Coronary artery (tissue), 2 donors: ENCODE measurements around the gene RITA1.
A peak's percentile ranks its signal among the peaks of the same experiment; 100 is the strongest.
"Not testable (repeated sequence)": the region's sequence is repeated elsewhere in the genome, so short reads cannot be mapped to it uniquely, and the experiment has no call there.

Experiments used
- DNase-seq: peaks from one replicate; pipeline ENCODE4 v3.0.0-alpha.2; 2017; ENCODE audit warnings: low spot score
- H3K27ac ChIP-seq, 2 donors: fragments of 200-600 bp; sonication (generic); one replicate each; pipeline ENCODE4 v1.5.1; 2016 to 2019
- H3K4me3 ChIP-seq: fragments of 200-600 bp; sonication (generic); 2 replicates; pipeline ENCODE4 v1.5.1; 2016; ENCODE audit warnings: mild to moderate bottlenecking, moderate library complexity
- TF ChIP-seq, protein P1 (sequence below): fragments of 200-600 bp; sonication (generic); IDR thresholded peaks from one replicate; pipeline ENCODE4 v1.5.1; 2019; ENCODE audit warnings: antibody characterized with exemption

Gene RITA1

DNA sequence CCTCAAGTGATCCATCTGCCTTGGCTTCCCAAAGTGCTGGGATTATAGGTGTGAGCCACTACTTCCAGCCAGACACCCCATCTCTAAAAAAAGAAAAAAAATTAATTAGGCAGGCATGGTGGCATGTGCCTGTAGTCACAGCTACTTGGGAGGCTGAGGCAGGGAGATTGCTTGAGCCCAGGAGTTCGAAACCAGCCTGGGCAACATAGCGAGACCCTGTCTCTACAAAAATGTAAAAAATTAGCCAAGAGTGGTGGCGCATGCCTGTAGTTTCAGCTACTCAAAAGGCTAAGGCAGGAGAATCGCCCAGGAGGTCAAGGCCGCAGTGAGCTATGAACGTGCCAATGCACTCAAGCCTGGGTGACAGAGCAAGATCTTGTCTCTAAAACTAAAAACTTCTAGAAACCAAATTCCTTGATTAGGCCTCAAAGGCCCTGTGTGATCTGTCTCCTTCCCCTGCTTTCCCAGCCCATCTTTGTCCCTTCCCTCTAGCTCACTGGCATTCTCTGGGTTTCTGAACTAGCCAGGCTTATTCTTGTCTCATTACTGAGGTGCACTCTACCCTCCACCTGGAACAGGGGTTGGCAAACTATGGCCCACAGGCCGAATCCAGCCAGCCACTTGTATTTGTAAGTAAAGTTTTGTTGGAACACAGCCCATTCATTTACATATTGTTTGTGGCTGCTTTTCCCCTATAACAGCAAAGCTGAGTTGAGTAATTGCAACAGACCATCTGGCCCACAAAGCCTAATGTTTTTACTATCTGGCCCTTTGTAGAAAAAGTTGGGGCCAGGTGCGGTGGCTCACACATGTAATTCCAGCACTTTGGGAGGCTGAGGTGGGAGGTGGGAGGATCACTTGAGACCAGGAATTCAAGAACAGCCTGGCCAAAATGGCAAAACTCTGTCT is 18.6 kb downstream of the RITA1 start:
- no peak for DNase-seq
- TF ChIP-seq, protein P1, sequence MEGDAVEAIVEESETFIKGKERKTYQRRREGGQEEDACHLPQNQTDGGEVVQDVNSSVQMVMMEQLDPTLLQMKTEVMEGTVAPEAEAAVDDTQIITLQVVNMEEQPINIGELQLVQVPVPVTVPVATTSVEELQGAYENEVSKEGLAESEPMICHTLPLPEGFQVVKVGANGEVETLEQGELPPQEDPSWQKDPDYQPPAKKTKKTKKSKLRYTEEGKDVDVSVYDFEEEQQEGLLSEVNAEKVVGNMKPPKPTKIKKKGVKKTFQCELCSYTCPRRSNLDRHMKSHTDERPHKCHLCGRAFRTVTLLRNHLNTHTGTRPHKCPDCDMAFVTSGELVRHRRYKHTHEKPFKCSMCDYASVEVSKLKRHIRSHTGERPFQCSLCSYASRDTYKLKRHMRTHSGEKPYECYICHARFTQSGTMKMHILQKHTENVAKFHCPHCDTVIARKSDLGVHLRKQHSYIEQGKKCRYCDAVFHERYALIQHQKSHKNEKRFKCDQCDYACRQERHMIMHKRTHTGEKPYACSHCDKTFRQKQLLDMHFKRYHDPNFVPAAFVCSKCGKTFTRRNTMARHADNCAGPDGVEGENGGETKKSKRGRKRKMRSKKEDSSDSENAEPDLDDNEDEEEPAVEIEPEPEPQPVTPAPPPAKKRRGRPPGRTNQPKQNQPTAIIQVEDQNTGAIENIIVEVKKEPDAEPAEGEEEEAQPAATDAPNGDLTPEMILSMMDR: no peak
- no peak overlapping the region for H3K4me3 ChIP-seq
- H3K27ac ChIP-seq: no peak overlapping the region

DNA sequence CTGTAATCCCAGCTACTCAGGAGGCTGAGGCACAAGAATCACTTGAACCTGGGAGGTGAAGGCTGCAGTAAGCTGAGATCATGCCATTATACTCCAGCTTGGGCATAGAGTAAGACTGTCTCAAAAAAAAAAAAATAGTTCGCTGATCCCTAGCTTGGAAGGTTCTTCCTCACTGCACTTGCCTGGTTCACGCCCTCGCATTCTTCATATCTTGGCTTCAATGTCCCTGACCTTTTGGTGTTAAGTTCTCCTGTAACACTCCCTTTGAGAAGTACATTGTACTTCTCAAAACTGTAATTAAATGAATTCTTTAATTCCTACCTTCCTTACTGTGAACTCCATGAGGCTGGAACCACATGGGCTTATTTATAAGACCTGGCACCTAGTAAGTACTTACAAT is 19.3 kb downstream of the RITA1 start:
- Histone ChIP-seq H3K4me3 (no peak overlapping the region), H3K27ac (no peak overlapping the region)
- no peak for DNase-seq
- TF ChIP-seq, protein P1: no peak

DNA sequence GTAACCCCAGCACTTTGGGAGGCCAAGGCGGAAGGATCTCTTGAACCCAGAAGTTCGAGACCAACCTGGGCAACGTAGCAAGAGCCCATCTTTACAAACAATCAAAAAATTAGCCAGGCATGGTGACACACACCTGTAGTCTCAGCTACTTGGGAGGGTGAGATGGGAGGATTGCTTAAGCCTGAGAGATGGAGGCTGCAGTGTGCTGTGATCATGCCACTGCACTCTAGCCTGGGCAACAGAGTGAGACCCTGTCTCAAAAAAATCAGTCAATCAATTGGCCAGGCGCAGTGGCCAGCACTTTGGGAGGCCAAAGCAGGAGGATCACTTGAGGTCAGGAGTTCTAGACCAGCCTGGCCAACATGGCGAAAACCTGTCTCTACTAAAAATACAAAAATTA is 21.3 kb downstream of the RITA1 start:
- not testable (repeated sequence) for DNase-seq, H3K4me3 ChIP-seq, H3K27ac ChIP-seq

DNA sequence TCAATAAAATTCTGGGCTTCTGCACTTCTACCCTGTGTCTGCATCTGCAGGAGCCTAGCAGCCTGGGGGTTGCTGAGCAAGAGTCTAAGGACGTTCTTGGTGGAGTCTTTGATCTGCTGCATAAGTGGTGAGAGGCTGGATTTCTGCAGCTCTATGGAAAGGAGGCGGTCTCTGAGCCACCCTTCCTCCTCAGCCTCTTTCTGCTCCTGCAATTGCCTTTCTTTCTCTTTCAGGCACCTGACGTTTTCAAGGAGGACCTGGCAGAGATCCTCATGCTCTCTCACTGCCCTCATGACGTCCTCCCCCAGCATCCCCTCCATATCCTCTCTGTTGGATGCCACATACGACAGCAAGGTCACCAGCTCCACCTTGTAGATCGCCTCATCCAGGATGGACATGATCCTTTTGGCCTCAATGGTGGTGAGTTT is 22.1 kb downstream of the RITA1 start:
- no peak for DNase-seq
- no peak overlapping the region for H3K4me3 ChIP-seq
- no peak overlapping the region for H3K27ac ChIP-seq
- TF ChIP-seq, protein P1: no peak

DNA sequence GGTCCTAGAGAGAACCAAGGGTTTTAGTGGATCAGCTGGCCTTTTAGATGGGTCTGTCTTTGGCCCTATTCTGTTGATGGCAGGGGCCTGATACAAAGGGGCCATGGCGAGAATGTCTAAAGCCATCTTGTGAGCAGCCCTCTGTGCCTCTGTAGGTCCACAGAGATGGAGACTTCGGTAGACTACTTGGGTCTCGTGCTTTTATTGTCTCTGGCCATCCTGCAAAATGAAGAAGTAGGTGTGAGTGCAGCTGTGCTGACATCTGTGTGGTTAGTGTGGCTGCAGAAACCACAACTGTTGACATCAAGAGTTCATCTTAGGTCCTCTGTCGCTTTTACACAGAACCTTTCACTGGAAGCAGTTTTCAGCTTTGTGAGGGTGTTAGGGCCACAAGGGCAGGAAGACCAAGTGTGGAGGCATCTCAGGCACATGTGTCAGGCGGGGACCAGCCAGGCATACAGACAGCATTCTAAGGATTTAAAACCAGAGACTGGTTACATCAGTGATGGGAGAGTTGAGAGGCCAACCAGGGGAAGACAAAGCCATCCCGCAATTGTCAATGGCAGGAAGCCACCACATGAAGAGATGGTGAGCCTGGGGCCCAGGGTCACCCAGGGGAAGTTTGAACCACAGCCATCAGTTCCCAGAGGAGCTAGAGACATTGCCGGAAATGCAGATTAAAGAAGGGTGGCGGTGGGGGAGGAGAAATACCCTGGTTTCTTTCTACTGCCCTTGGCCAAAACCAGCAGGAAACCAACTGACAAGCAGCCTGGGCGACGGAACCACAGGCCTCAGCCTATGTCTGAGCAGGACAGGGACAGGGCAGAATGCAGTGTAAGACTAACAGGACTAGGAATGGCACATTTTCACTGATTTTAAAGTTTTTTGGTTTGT is 22.8 kb downstream of the RITA1 start:
- DNase-seq: no peak
- H3K27ac ChIP-seq: peak overlapping the region; percentile 20 to 66

DNA sequence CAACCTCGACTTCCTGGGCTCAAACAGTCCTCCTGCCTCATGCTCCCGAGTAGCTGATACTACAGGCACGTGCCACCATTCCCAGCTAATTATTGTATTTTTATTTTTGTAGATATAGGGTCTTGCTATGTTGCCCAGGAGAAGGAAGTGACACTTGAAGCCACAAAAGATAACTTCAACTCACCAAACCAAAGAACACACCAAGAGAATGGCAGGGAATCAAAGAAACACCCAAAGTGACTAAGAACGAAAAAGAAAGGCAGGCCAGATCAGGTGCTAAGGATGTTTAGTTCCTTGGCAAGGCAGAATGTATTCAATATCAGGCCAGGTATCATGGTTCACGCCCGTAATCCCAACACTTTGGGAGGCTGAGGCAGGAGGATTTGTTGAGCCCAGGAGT is 25.6 kb downstream of the RITA1 start:
- no peak overlapping the region for H3K4me3 ChIP-seq
- DNase-seq: no peak
- TF ChIP-seq, protein P1: no peak
- H3K27ac ChIP-seq: no peak overlapping the region

More for the DNA sequence above, 22.8 kb downstream of the RITA1 start:
- TF ChIP-seq, protein P1: no peak
- no peak overlapping the region for H3K4me3 ChIP-seq

DNA sequence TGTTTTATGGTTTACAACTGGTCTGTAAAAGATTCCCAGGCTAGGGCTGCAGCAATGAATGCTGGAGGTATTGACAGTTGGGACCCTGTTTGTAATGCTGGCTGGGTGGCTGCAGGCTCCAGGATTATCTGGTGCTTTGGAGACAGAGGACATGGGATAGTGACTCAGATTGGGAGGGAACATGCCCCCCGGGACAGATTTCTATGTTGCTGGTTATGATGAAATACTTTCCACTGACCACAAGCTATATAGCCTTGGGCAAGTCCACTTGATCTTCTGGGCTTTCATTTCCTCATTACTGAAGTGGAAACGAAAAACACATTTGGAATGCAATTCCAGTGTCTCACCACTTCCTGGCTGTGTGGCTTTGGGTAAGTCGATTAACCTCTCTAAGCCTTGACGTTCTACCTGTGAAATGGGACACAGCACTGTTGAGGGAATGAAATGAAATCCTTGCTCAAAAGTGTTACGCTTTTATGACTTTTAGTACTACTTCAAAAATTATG is 29.4 kb downstream of the RITA1 start:
- DNase-seq: peak; percentile 86
- H3K4me3 ChIP-seq: no peak overlapping the region
- H3K27ac ChIP-seq: peak overlapping the region; percentile 38 to 56

More for the DNA sequence above, 29.4 kb downstream of the RITA1 start:
- TF ChIP-seq, protein P1: no peak
